Anterior cingulate cortex (tissue), 58 donors: ENCODE measurements around the gene NCKAP5L.

Experiments used
- DNase-seq, 58 donors: peaks; one replicate each; lab custom pipeline; 2025; lab: John Stamatoyannopoulos, UW

The NCKAP5L gene

DNA sequence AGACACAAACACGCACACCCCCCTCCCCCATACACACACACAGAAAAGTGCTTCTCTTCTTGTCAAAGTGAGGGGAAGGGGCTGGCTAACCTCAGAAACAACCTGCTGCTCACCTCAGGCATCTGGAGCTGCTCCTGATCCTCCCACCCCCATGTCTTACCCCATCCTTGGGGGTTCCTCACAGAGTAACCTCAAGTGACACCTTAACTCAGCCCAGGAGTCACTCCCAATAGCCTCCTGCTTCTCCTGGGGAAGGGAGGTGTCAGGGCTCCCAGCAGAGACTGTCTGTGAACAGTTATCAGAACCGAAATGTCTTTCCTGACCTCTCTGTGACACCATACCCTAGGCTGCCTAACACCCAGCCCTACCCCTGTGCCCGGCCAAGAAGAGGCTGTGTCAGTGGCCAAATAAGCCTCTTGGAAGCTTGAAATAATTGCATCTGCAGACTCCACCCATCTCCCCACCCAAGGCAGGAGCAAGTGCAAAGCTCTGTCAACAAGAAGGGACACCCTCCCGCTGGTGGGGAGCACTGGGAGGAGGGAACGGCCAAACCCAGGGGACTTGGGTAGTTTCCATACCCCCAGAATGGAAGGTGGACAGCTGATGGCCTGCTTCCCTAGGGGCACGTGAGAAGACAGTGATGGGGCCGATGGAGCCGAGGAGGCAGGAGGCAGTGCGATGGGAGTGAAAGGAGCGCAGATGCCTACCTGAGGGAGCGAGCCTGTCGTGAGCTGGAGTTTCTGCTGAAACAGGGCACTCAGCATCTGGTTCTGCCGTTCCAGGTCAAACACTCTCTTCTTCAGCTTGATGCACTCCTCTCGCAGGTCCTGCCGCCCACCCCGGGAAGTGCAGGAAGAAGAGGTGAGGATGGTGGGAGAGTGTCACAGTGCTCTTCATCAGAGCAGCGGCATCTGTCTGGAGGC, 26.8 kb downstream of the NCKAP5L start:
- no peak for DNase-seq

DNA sequence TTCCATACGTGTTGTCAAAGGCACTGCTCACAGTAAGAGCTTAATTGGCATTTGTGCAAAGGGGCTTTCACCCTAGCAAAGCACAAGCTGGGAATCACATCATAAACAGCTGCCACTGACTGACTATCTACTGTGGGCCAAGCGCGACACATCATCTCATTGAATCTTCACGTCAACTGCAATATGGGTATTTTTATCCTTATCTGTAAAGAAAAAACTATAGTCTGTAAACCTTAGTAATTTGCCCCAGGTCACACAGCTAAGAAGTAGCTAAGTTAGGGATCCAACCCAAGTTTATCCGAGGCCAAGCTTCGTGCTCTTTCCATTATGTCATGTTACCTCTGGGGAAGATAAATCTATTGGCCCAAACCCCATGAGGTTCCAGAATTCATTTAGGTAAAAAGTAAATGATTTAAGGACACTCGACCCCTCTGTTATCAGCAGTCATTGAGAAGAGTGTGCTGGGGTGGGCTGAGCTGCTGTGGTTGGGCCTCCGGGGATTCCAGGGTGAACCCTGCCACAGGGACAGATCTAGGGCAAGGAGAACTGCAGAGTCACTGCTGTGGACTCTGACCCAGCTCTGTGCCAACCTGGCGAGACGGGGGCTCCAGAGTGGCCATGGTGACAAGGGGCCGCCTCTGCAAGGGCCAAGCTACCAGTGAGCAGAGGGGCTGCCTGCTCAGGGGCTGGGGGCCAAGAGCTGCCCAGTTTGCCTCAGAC, 27.6 kb downstream of the NCKAP5L start:
- DNase-seq: no peak

- DNase-seq: no peak
Measured at GRCh38 chr12:49798934-49799333, 29.3 kb downstream of the NCKAP5L start.

DNA sequence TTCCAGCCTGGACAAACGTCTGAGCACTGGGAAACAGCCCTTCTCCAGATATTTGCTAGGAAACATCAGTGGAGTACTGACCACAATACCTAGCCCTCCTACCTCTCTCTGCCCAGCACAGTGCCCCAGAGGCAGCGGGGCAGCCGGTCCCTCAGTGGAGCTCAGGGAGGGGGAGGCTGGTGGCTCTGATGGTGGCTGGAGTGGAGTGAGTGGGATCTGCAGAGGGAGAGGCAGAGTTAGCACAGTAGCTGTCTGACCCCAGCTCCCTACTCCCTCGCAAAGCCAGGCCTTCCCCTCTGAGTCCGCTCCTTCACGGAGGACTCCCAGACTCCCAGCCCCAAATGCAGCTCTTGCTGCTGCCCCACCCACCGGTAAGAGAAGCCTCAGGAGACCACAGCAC, 30.0 kb downstream of the NCKAP5L start:
- DNase-seq: no peak

GRCh38 chr12:49797449-49797776, 30.8 kb downstream of the NCKAP5L start:
- no peak for DNase-seq

DNA sequence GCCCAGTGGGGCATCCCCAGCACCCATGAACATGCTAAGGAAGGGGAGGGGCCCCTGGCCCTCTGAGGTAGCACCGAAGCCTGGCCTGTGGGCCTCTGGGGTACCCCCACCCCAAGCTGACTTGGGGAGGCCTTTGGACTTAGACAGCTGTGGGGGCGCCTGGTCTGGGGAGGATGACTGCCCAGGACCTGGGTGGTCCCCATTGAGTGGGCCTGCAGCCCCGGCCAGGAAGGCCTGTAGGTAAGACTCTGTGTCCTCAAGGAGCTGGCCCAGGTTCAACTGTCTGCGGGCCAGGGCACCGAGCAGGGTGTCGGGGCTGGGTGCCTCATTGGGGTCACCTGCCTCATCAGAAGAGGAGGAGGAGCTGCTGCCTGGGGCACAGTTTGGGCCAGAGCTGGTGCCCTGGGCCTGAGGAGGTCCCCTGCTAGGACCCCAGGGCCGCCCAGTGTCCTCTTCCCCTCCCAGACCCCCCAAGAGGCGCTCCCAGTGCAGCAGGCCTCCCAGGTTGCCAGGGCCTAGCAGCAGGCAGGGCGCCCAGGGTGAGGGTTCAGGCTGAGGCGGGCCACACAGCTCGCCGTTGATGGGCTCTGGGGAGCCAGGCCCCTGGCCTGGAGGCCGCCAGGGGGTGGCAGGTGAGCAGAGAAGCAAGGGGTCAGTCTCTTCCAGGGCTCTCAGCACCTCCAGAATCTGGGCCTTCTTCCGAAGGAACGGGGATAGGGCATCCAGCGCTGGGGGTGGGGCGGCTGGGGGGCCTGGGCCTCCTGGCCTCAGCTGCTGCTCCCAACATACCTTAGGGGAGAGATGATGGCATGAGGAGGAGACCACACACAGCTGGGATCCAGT, 31.4 kb downstream of the NCKAP5L start:
- DNase-seq: no peak

DNA sequence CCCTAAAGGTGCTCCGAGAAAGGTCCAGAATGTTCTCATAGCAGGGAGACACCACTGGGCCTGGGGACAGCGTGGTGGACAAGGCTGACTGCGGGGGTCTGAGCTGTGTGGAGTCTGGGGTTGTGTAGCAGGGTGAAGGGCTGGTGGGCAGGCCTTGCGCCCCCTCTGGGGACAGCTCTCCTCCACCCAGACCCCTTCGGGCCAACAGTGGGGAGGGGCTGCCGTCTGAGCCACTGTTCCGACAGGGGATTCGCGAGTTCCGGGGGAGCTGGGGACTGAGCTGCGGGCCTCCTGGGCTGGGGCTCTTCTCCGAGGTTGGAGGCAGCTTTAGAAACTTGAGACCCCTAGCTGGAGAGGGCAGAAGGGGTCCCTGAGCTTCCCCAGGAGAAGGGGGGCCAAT, 32.1 kb downstream of the NCKAP5L start:
- DNase-seq: no peak

GRCh38 chr12:49795654-49796105, 32.5 kb downstream of the NCKAP5L start:
- no peak for DNase-seq

GRCh38 chr12:49794811-49795653, 33.2 kb downstream of the NCKAP5L start:
- DNase-seq: no peak

- DNase-seq: no peak
Measured at GRCh38 chr12:49794021-49794420, 34.2 kb downstream of the NCKAP5L start.

GRCh38 chr12:49793620-49794019, 34.6 kb downstream of the NCKAP5L start:
- no peak for DNase-seq

GRCh38 chr12:49792976-49793580, 35.1 kb downstream of the NCKAP5L start:
- no peak for DNase-seq

- DNase-seq: no peak
Measured at GRCh38 chr12:49792181-49792970, 35.8 kb downstream of the NCKAP5L start.

DNA sequence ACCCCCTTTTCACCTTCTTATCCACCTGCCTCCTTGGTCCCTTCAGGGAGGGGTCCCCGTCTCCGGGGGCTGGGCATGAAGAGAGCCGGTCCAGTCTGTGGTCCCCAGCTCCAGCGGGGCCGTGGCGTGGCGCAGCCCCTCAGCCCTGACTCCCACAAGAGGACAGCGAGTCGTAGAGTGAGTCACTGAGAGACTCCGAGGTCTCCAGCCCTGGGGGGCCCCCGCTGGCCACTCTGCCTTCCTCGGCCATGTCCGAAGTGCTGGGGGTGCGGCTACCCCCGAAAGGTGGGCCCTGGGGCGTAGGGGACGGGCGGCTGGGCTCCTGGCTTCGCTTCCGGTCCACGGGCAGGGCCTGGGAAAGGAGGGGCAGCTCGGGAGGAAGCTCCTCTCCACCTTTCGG, 36.5 kb downstream of the NCKAP5L start:
- no peak for DNase-seq

- no peak for DNase-seq
Measured at GRCh38 chr12:49790741-49791555, 37.3 kb downstream of the NCKAP5L start.

DNA sequence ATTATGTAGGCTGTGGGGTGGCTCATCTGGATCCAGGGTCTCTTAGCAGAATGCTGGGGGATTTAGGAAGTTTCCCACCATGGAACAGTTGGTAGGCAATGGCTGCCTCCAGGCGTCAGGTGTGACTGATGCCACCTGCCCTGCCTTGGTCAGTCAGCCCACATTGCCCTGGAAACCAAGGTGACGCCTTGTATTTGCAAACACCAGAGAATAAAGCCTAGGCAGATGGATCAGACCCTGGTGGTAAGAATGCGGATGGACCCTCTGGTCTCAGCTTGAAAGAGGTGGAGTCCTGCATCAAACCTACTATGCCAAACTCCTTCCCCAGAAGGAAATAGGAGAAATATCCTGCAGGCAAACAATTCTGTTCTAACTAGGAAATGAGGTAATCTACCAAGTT, 38.2 kb downstream of the NCKAP5L start:
- DNase-seq: no peak

- DNase-seq: no peak
Measured at GRCh38 chr12:49787672-49788071, 40.5 kb downstream of the NCKAP5L start.
